ENCODE results near the gene ICAM2.
"Not testable (repeated sequence)": the region's sequence is repeated elsewhere in the genome, so short reads cannot be mapped to it uniquely, and the experiment has no call there.

The ICAM2 gene

GRCh38 chr17:63985387-63986140 lies 34.9 kb downstream of the ICAM2 start:
- no peak for TF ChIP-seq ARNT (IDR thresholded peaks at IDR 0.05)
- TF ChIP-seq TARDBP (IDR thresholded peaks at IDR 0.05), result no peak
- TF ChIP-seq FOXA1 (IDR thresholded peaks at IDR 0.05), result no peak
- TF ChIP-seq L3MBTL2 (conservative IDR thresholded peaks at IDR 0.05), result no peak
- no peak for TF ChIP-seq BHLHE40 (IDR thresholded peaks at IDR 0.05; ENCODE audit: borderline replicate concordance)
- TF ChIP-seq SUZ12 (IDR thresholded peaks at IDR 0.05), result no peak
- no peak for TF ChIP-seq LEF1 (IDR thresholded peaks at IDR 0.05; ENCODE audit: borderline replicate concordance)
- DNase-seq (ENCODE audit: extremely low spot score), result no peak
- ChIA-PET POLR2A (no interaction called here), CTCF (interaction anchor here (0.6 to 1.3 kb wide), 3 partner anchors 10 to 66 kb away, joined by 3 to 8 read pairs (median 4); no protein-coding TSS in a partner anchor)

DNA sequence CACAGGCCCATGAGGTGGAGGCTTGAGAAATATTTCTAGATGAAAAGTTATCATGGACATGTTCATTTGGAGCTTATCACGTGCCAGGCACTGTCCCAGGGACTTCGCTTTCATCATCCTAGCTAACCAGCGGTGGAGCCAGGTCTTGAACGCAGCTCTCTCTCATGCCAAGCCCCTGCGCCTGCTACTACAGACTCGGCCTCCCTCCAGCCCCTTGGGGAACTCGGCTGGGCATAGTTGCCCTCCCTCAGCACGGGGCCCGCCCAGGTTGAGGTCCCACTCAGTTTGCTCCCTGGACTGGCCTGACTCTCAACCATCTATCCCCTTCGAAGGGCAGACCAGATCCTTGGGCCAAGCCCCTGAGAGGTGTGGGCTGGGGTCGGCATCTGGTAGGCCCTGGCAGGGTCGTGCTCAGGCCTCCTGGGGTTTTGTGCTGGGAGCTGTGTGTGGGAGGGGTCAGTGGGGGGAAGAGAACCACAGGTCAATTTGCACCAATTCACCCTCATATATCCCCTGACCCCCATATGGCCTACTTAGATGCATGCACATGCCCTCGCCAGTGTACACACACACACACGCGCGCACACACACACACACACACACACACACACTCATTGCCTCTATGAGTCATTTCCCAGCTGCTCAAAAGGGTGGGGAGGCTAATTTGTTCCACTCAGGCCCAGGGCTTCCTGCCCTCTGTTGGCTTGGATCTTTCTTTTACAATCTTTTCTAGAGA lies 35.6 kb downstream of the ICAM2 start:
- CTCF ChIA-PET, result interaction anchor here (0.6 to 1.6 kb wide), 8 partner anchors 9 to 207 kb away, joined by 3 to 8 read pairs (median 4); no protein-coding TSS in a partner anchor
- no peak for DNase-seq (ENCODE audit: extremely low spot score)
- POLR2A ChIA-PET, result interaction anchor here (0.8 kb wide), 1 partner anchor 10 kb away, joined by 3 read pairs; no protein-coding TSS in a partner anchor
- TF ChIP-seq FOXA1 (IDR thresholded peaks at IDR 0.05) (no peak), FOXK2 (IDR thresholded peaks at IDR 0.05) (no peak), BHLHE40 (IDR thresholded peaks at IDR 0.05; ENCODE audit: borderline replicate concordance) (no peak), LEF1 (IDR thresholded peaks at IDR 0.05; ENCODE audit: borderline replicate concordance) (no peak), SUZ12 (IDR thresholded peaks at IDR 0.05) (no peak)

GRCh38 chr17:63984236-63984635 lies 36.2 kb downstream of the ICAM2 start:
- DNase-seq (ENCODE audit: extremely low spot score), result no peak
- TF ChIP-seq NFRKB (IDR thresholded peaks at IDR 0.05) (no peak), LEF1 (IDR thresholded peaks at IDR 0.05; ENCODE audit: borderline replicate concordance) (no peak), PKNOX1 (IDR thresholded peaks at IDR 0.05) (no peak), SP1 (IDR thresholded peaks at IDR 0.05) (no peak), FOXA1 (IDR thresholded peaks at IDR 0.05) (no peak), ARNT (IDR thresholded peaks at IDR 0.05) (no peak), TARDBP (IDR thresholded peaks at IDR 0.05) (no peak), HDGF (IDR thresholded peaks at IDR 0.05; ENCODE audit: borderline replicate concordance) (no peak), FOXK2 (IDR thresholded peaks at IDR 0.05) (no peak), CTBP1 (IDR thresholded peaks at IDR 0.05; ENCODE audit: borderline replicate concordance) (no peak), ZNF384 (IDR thresholded peaks at IDR 0.05) (no peak)
- CTCF ChIA-PET, result interaction anchor here (0.6 to 1.6 kb wide), 5 partner anchors 34 to 208 kb away, joined by 3 to 5 read pairs (median 3); no protein-coding TSS in a partner anchor
- POLR2A ChIA-PET, result interaction anchor here (0.8 kb wide), 1 partner anchor 10 kb away, joined by 3 read pairs; no protein-coding TSS in a partner anchor

DNA sequence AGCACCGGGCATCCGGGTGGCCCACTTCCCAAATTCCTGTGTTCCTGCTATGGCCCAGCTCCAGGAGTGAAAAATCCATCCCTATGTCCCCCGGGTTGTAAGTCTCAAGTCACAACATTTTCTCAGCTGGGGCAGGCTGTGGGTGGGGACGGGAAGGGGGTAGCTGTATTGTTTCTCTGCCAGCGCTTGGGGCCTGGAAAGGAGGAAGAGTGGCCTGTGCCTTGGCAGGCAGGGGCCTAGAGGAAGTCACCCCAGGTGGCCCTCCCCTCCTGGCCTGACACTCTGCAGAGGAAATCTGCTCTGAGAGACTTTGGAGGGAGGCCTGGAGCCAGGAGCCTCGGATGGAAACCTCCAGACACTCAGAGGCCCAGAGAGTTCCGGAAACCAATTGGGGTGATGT lies 37.1 kb downstream of the ICAM2 start:
- CTCF ChIA-PET, result interaction anchor here (1.6 kb wide), 1 partner anchor 37 kb away, joined by 5 read pairs; no protein-coding TSS in a partner anchor
- POLR2A ChIA-PET, result no interaction called here
- DNase-seq (ENCODE audit: extremely low spot score), result no peak
- TF ChIP-seq ARNT (IDR thresholded peaks at IDR 0.05), result no peak
- no peak for TF ChIP-seq L3MBTL2 (conservative IDR thresholded peaks at IDR 0.05)
- no peak for TF ChIP-seq FOXK2 (IDR thresholded peaks at IDR 0.05)
- TF ChIP-seq FOXM1 (IDR thresholded peaks at IDR 0.05; ENCODE audit: borderline replicate concordance), result no peak

DNA sequence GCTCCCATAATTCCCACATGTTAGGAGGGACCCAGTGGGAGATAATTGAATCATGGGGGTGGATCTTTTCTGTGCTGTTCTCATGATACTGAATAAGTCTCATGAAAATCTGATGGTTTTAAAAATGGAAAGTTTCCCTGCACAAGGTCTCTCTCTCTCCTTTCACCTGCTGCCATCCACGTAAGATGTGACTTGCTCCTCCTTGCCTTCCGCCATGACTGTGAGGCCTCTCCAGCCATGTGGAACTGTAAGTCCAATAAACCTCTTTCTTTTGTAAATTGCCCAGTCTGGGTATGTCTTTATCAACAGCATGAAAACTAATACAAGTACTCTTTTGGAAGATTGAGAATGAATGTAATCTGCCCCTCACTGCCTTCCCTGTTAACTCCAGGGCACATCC lies 37.8 kb downstream of the ICAM2 start:
- POLR2A ChIA-PET; DNase-seq (ENCODE audit: extremely low spot score): not testable (repeated sequence)
- CTCF ChIA-PET, result interaction anchor here (0.7 kb wide), 1 partner anchor 1539 kb away, joined by 3 read pairs; no protein-coding TSS in a partner anchor

GRCh38 chr17:63978272-63979200 lies 41.9 kb downstream of the ICAM2 start:
- POLR2A ChIA-PET, result no interaction called here

More at GRCh38 chr17:63978272-63979200, 41.9 kb downstream of the ICAM2 start:
- CTCF ChIA-PET, result interaction anchor here (0.7 to 1.3 kb wide), 4 partner anchors 12 to 59 kb away, joined by 3 to 4 read pairs (median 4); no protein-coding TSS in a partner anchor
- TF ChIP-seq ARNT (IDR thresholded peaks at IDR 0.05) (no peak), LEF1 (IDR thresholded peaks at IDR 0.05; ENCODE audit: borderline replicate concordance) (no peak), BHLHE40 (IDR thresholded peaks at IDR 0.05; ENCODE audit: borderline replicate concordance) (no peak), L3MBTL2 (conservative IDR thresholded peaks at IDR 0.05) (no peak), HDGF (IDR thresholded peaks at IDR 0.05; ENCODE audit: borderline replicate concordance) (no peak), ZNF384 (IDR thresholded peaks at IDR 0.05) (no peak), PKNOX1 (IDR thresholded peaks at IDR 0.05) (no peak), TARDBP (IDR thresholded peaks at IDR 0.05) (no peak), FOXM1 (IDR thresholded peaks at IDR 0.05; ENCODE audit: borderline replicate concordance) (no peak), ELF4 (IDR thresholded peaks at IDR 0.05) (no peak), SUZ12 (IDR thresholded peaks at IDR 0.05) (no peak), FOXK2 (IDR thresholded peaks at IDR 0.05) (no peak), SP1 (IDR thresholded peaks at IDR 0.05) (no peak)
- no peak for DNase-seq (ENCODE audit: extremely low spot score)

Data from HEK293T (cell line).